ENCODE results near the gene STK11IP. TPM values are rescaled to one million over a fixed set of nuclear protein-coding genes. Genes with fewer than 3 reads are reported as not detected.

Gene STK11IP
- total RNA-seq, 2 donors from 2014 or later = 25.4 to 42.7 TPM

- intact Hi-C loops (cut with DNase I) = no loop called here
- H3K9me3 ChIP-seq = no peaks in the 10 kb centered on the region
- no peaks in the 10 kb centered on the region for H3K4me1 ChIP-seq
- no peak overlapping the region for H3K27ac ChIP-seq
- no peaks in the 10 kb centered on the region for H3K36me3 ChIP-seq
- H3K4me3 ChIP-seq = no peak overlapping the region
- TF ChIP-seq CTCF (IDR thresholded peaks at IDR 0.05) = no peak
- no peak for DNase-seq
- H3K9ac ChIP-seq (ENCODE audit: low read depth in 2 of 2, low read length in 2 of 2) = no peak overlapping the region
- H3K27me3 ChIP-seq = no peaks in the 10 kb centered on the region
Observed at GRCh38 chr2:219616550-219616949, 18.9 kb downstream of the STK11IP start.

- H3K4me1 ChIP-seq = no peaks in the 10 kb centered on the region
- no peak for TF ChIP-seq CTCF (IDR thresholded peaks at IDR 0.05)
- no peak overlapping the region for H3K4me3 ChIP-seq
- H3K27ac ChIP-seq = no peak overlapping the region
- no peaks in the 10 kb centered on the region for H3K9me3 ChIP-seq
- intact Hi-C loops (cut with DNase I) = no loop called here
- no peak overlapping the region for H3K9ac ChIP-seq (ENCODE audit: low read depth in 2 of 2, low read length in 2 of 2)
- H3K27me3 ChIP-seq = no peaks in the 10 kb centered on the region
- DNase-seq = no peak
- H3K36me3 ChIP-seq = no peaks in the 10 kb centered on the region
Observed at GRCh38 chr2:219618733-219619122, 21.1 kb downstream of the STK11IP start.

- H3K4me1 ChIP-seq = no peaks in the 10 kb centered on the region
- intact Hi-C loops (cut with DNase I) = no loop called here
- H3K36me3 ChIP-seq = no peaks in the 10 kb centered on the region
- no peak overlapping the region for H3K4me3 ChIP-seq
- H3K9ac ChIP-seq (ENCODE audit: low read depth in 2 of 2, low read length in 2 of 2) = no peak overlapping the region
- no peak for TF ChIP-seq CTCF (IDR thresholded peaks at IDR 0.05)
- no peak overlapping the region for H3K27ac ChIP-seq
- H3K27me3 ChIP-seq = no peaks in the 10 kb centered on the region
- no peaks in the 10 kb centered on the region for H3K9me3 ChIP-seq
- no peak for DNase-seq
Observed at GRCh38 chr2:219619235-219619634, 21.6 kb downstream of the STK11IP start.

GRCh38 chr2:219620546-219620945, 22.9 kb downstream of the STK11IP start:
- Histone ChIP-seq H3K27ac (no peak overlapping the region), H3K27me3 (no peaks in the 10 kb centered on the region), H3K4me3 (no peak overlapping the region), H3K9ac (ENCODE audit: low read depth in 2 of 2, low read length in 2 of 2) (no peak overlapping the region), H3K4me1 (no peaks in the 10 kb centered on the region), H3K9me3 (no peaks in the 10 kb centered on the region), H3K36me3 (no peaks in the 10 kb centered on the region)
- intact Hi-C loops (cut with DNase I) = no loop called here
- DNase-seq = no peak
- no peak for TF ChIP-seq CTCF (IDR thresholded peaks at IDR 0.05)

- intact Hi-C loops (cut with DNase I) = no loop called here
- DNase-seq = no peak
- Histone ChIP-seq H3K4me3 (no peak overlapping the region), H3K4me1 (no peaks in the 10 kb centered on the region), H3K36me3 (no peaks in the 10 kb centered on the region), H3K27ac (no peak overlapping the region), H3K27me3 (no peaks in the 10 kb centered on the region), H3K9me3 (no peaks in the 10 kb centered on the region), H3K9ac (ENCODE audit: low read depth in 2 of 2, low read length in 2 of 2) (no peak overlapping the region)
- no peak for TF ChIP-seq CTCF (IDR thresholded peaks at IDR 0.05)
Observed at GRCh38 chr2:219621935-219622334, 24.3 kb downstream of the STK11IP start.

GRCh38 chr2:219622472-219622871, 24.8 kb downstream of the STK11IP start:
- no peak for TF ChIP-seq CTCF (IDR thresholded peaks at IDR 0.05)
- no peak overlapping the region for H3K27ac ChIP-seq

More at GRCh38 chr2:219622472-219622871, 24.8 kb downstream of the STK11IP start:
- Histone ChIP-seq H3K36me3 (no peaks in the 10 kb centered on the region), H3K9ac (ENCODE audit: low read depth in 2 of 2, low read length in 2 of 2) (no peak overlapping the region), H3K4me3 (no peak overlapping the region), H3K4me1 (no peaks in the 10 kb centered on the region), H3K9me3 (no peaks in the 10 kb centered on the region), H3K27me3 (no peaks in the 10 kb centered on the region)
- no peak for DNase-seq
- intact Hi-C loops (cut with DNase I) = no loop called here

Data from colonic mucosa (tissue), 4 donors.